H1 (cell line): ENCODE data around the gene COQ9. TPM values are rescaled to one million over a fixed set of nuclear protein-coding genes. Genes with fewer than 3 reads are reported as not detected.

ENCODE experiments used
- CTCF ChIA-PET: fragments of 300-600 bp; sonication (Branson Sonifier 250); formaldehyde crosslinking; loops from one replicate; lab custom pipeline; 2021; ENCODE audit not compliant: partially characterized antibody; lab: Charles Lee
- POLR2A ChIA-PET: fragments of 300-600 bp; sonication (Branson Sonifier 250); formaldehyde crosslinking; loops from one replicate; lab custom pipeline; 2021; ENCODE audit warnings: inconsistent platforms; ENCODE audit not compliant: partially characterized antibody; lab: Charles Lee
- DNase-seq, 2 experiments: peaks; one replicate each; pipeline versions ENCODE4 v3.0.0 to v3.0.0-alpha.2; 2010 to 2022; ENCODE audit warnings: low spot score in 2 of 2, low read depth in 1 of 2, mixed read lengths in 1 of 2
- FAIRE-seq: peaks from 2 replicates; lab custom pipeline; 2011; peaks lifted over from hg19 to GRCh38; lab: Jason Lieb, UNC
- H2AFZ ChIP-seq: 2 replicates; pipeline ENCODE4 v1.8.1; 2012; ENCODE audit warnings: low read length, inconsistent platforms
- H2AK5ac ChIP-seq: 2 replicates; pipeline ENCODE4 v1.6.1; 2013; ENCODE audit warnings: low read depth, low read length
- H2BK120ac ChIP-seq: replicated peaks from 2 replicates; pipeline ENCODE3; 2013; ENCODE audit warnings: low read depth, low read length, inconsistent platforms
- H2BK12ac ChIP-seq: 2 replicates; pipeline ENCODE4 v1.6.1; 2013; ENCODE audit warnings: low read depth, low read length
- H2BK15ac ChIP-seq: 2 replicates; pipeline ENCODE4 v1.6.1; 2013; ENCODE audit warnings: low read length
- H2BK20ac ChIP-seq: 2 replicates; pipeline ENCODE4 v1.6.1; 2013; ENCODE audit warnings: low read length
- H2BK5ac ChIP-seq: 2 replicates; pipeline ENCODE4 v1.6.1; 2013; ENCODE audit warnings: low read depth, low read length
- H3K14ac ChIP-seq: 2 replicates; pipeline ENCODE4 v1.6.1; 2013; ENCODE audit warnings: inconsistent platforms; ENCODE audit not compliant: insufficient read length
- H3K18ac ChIP-seq: 2 replicates; pipeline ENCODE4 v1.6.1; 2013; ENCODE audit warnings: low read length; ENCODE audit errors: extremely low read depth
- H3K23ac ChIP-seq: 2 replicates; pipeline ENCODE4 v1.6.1; 2013; ENCODE audit warnings: inconsistent platforms; ENCODE audit not compliant: insufficient read length
- H3K23me2 ChIP-seq: 2 replicates; pipeline ENCODE4 v1.6.1; 2013; ENCODE audit warnings: low read depth, low read length
- H3K27ac ChIP-seq: 2 replicates; pipeline ENCODE4 v1.6.1; 2011; ENCODE audit warnings: low read depth, low read length, inconsistent platforms
- H3K27me3 ChIP-seq, 4 experiments: replicated peaks in 1 of 4; 1 replicate in 1 of 4; 2 replicates in 3 of 4; pipeline versions ENCODE4 v1.6.1 to v1.8.1; 2011 to 2013; ENCODE audit warnings: low read length in 3 of 4, mild to moderate bottlenecking in 3 of 4, inconsistent platforms in 2 of 4, mixed read lengths in 2 of 4, moderate library complexity in 1 of 4; ENCODE audit not compliant: control insufficient read depth in 3 of 4, insufficient read depth in 3 of 4; ENCODE audit errors: extremely low read depth in 1 of 4
- H3K36me3 ChIP-seq, 4 experiments: 2 replicates each; pipeline versions ENCODE4 v1.6.1 to v1.8.1; 2011 to 2013; ENCODE audit warnings: mild to moderate bottlenecking in 4 of 4, low read length in 3 of 4, moderate library complexity in 2 of 4, control low read depth in 1 of 4, inconsistent platforms in 1 of 4; ENCODE audit not compliant: insufficient read depth in 4 of 4, control insufficient read depth in 2 of 4
- H3K4ac ChIP-seq: replicated peaks from 2 replicates; pipeline ENCODE3; 2013; ENCODE audit warnings: low read length, low read depth, mixed read lengths, inconsistent platforms; ENCODE audit not compliant: insufficient read length
- H3K4me1 ChIP-seq, 4 experiments: replicated peaks in 1 of 4; 1 replicate in 1 of 4; 2 replicates in 3 of 4; pipeline versions ENCODE4 v1.6.1 to v1.8.1; 2011 to 2013; ENCODE audit warnings: low read length in 3 of 4, inconsistent platforms in 2 of 4, mixed read lengths in 1 of 4; ENCODE audit not compliant: insufficient read depth in 4 of 4, control insufficient read depth in 3 of 4
- H3K4me2 ChIP-seq, 2 experiments: 2 replicates each; pipeline versions ENCODE4 v1.6.1 to v1.8.1; 2011 to 2013; ENCODE audit warnings: low read depth in 2 of 2, low read length in 2 of 2, control low read depth in 1 of 2, inconsistent platforms in 1 of 2, mild to moderate bottlenecking in 1 of 2; ENCODE audit not compliant: insufficient read depth in 1 of 2
- H3K4me3 ChIP-seq, 4 experiments: fragments of 200-600, 300-600 bp in 1 of 4; sonication (generic), shearing (Covaris generic), sonication (Bioruptor Twin) in 1 of 4; 2 replicates each; pipeline versions ENCODE4 v1.5.1 to v1.8.1; 2011 to 2016; ENCODE audit warnings: low read length in 4 of 4, low read depth in 3 of 4, control low read depth in 2 of 4, inconsistent platforms in 2 of 4, mild to moderate bottlenecking in 2 of 4, mixed read lengths in 1 of 4, moderate library complexity in 1 of 4; ENCODE audit not compliant: insufficient read depth in 2 of 4; ENCODE audit errors: extremely low read depth in 1 of 4
- H3K56ac ChIP-seq: replicated peaks from 2 replicates; pipeline ENCODE3; 2013; ENCODE audit warnings: low read depth, mild to moderate bottlenecking, mixed read lengths, low read length, inconsistent platforms; ENCODE audit not compliant: insufficient read length
- H3K79me1 ChIP-seq: 2 replicates; pipeline ENCODE4 v1.6.1; 2013; ENCODE audit warnings: low read depth, low read length, control low read depth
- H3K79me2 ChIP-seq, 2 experiments: 2 replicates each; pipeline versions ENCODE4 v1.6.1 to v1.8.1; 2012 to 2013; ENCODE audit warnings: low read length in 2 of 2, mild to moderate bottlenecking in 2 of 2, inconsistent platforms in 1 of 2; ENCODE audit not compliant: insufficient read depth in 2 of 2, control insufficient read depth in 1 of 2
- H3K9ac ChIP-seq, 4 experiments: replicated peaks in 1 of 4; 1 replicate in 1 of 4; 2 replicates in 3 of 4; pipeline versions ENCODE4 v1.6.1 to v1.8.1; 2011 to 2013; ENCODE audit warnings: low read depth in 3 of 4, low read length in 3 of 4, control low read depth in 2 of 4, mild to moderate bottlenecking in 2 of 4, moderate library complexity in 2 of 4, inconsistent platforms in 1 of 4; ENCODE audit errors: extremely low read depth in 1 of 4
- H3K9me3 ChIP-seq, 2 experiments: 2 replicates each; pipeline versions ENCODE4 v1.6.1 to v1.8.1; 2012 to 2013; ENCODE audit warnings: mild to moderate bottlenecking in 2 of 2, moderate library complexity in 2 of 2, control low read depth in 1 of 2, inconsistent platforms in 1 of 2, low read depth in 1 of 2, low read length in 1 of 2, mixed read lengths in 1 of 2; ENCODE audit not compliant: insufficient read depth in 2 of 2
- H4K20me1 ChIP-seq, 2 experiments: replicated peaks in 1 of 2; 2 replicates each; pipeline versions ENCODE3 to v1.8.1; 2011 to 2013; ENCODE audit warnings: inconsistent platforms in 2 of 2, low read length in 2 of 2, mild to moderate bottlenecking in 1 of 2; ENCODE audit not compliant: insufficient read depth in 2 of 2, control insufficient read depth in 1 of 2
- H4K5ac ChIP-seq: 2 replicates; pipeline ENCODE4 v1.6.1; 2013; ENCODE audit warnings: low read length, low read depth, mixed read lengths, inconsistent platforms; ENCODE audit not compliant: insufficient read length
- H4K8ac ChIP-seq: 2 replicates; pipeline ENCODE4 v1.8.0; 2013; ENCODE audit warnings: mild to moderate bottlenecking, moderate library complexity, low read length, inconsistent platforms; ENCODE audit not compliant: insufficient read depth; ENCODE audit errors: extremely low read depth
- H4K91ac ChIP-seq: replicated peaks from 2 replicates; pipeline ENCODE3; 2013; ENCODE audit warnings: low read length, mixed read lengths, inconsistent platforms; ENCODE audit not compliant: insufficient read length
- CHD2 ChIP-seq: IDR thresholded peaks from 2 replicates; pipeline ENCODE4 v1.6.1; 2012; ENCODE audit warnings: low read length, improper control_type of control experiment
- JUND ChIP-seq: IDR thresholded peaks from 2 replicates; pipeline ENCODE4 v1.6.1; 2011; ENCODE audit warnings: mild to moderate bottlenecking, improper control_type of control experiment, low read length
- POLR2A ChIP-seq, 2 experiments: IDR thresholded peaks; 1 replicate in 1 of 2; 2 replicates in 1 of 2; pipeline ENCODE4 v1.6.1; 2011; ENCODE audit warnings: low read depth in 2 of 2, low read length in 2 of 2, mild to moderate bottlenecking in 2 of 2; ENCODE audit errors: control extremely low read depth in 1 of 2
- SRF ChIP-seq: IDR thresholded peaks from 2 replicates; pipeline ENCODE4 v1.6.1; 2011; ENCODE audit warnings: mild to moderate bottlenecking, low read depth, low read length, moderate library complexity
- SUZ12 ChIP-seq: fragments of 200-600 bp; sonication (generic); IDR thresholded peaks from 2 replicates; pipeline ENCODE4 v1.6.1; 2012; ENCODE audit warnings: mild to moderate bottlenecking, inconsistent platforms, low read length, moderate library complexity, mixed read lengths
- WGBS, 2 experiments: shearing (Covaris generic) in 1 of 2; methylation state at CpG; one replicate each; pipeline versions ENCODE4 v1.1.6 to v1.1.7; 2013 to 2015; ENCODE audit warnings: low lambda C conversion rate in 2 of 2, mixed read lengths in 2 of 2, inconsistent platforms in 1 of 2, low coverage in 1 of 2, missing lambda C conversion rate in 1 of 2; ENCODE audit not compliant: insufficient replicate concordance in 2 of 2, insufficient coverage in 1 of 2, insufficient read length in 1 of 2; ENCODE audit errors: extremely low coverage in 1 of 2, missing lambda C conversion rate in 1 of 2; 5-methylcytosine and 5-hydroxymethylcytosine counted together
- polyA plus RNA-seq, 7 experiments: library from polyadenylated mRNA; depleted of rRNA in 3 of 7; stranded (reverse) in 5 of 7; unstranded in 2 of 7; fragments of >200 nt in 5 of 7; fragments of 200-250 nt in 2 of 7; gene quantifications; 1 replicate in 5 of 7; 2 replicates in 1 of 7; 4 replicates in 1 of 7; pipeline versions ENCODE4 v1.2.1 to v1.2.3, GENCODE V29; 2011 to 2013; ENCODE audit warnings: missing spikeins in 2 of 7, mixed read lengths in 2 of 7
- total RNA-seq: library from RNA; stranded (reverse); fragmentation: NEBNext Ultra II Directional; extraction: Animal tissue kit (Norgen Biotek cat#: 25700); gene quantifications from 2 replicates; pipeline ENCODE4 v1.2.1, GENCODE V29; 2021

The COQ9 gene
- total and polyA plus RNA-seq, 2 of the 8 experiments (the other 6 are each of a cell fraction or from before 2014, with no cell fraction given), result 33.3 to 60.3 TPM

- Histone ChIP-seq H3K4me3 (no peak overlapping the region), H3K18ac (no peak overlapping the region), H2BK120ac (no peak overlapping the region), H3K79me2 (no peaks in the 10 kb centered on the region), H4K20me1 (no peaks in the 10 kb centered on the region), H3K27me3 (peaks cover 0 to 12% (median 4%) of the 10 kb centered on the region in 4 experiments; a peak in 4 of 7 replicates), H3K4ac (no peak overlapping the region), H3K14ac (no peak overlapping the region), H3K9ac (no peak overlapping the region), H2BK20ac (no peak overlapping the region), H2BK5ac (no peak overlapping the region), H3K9me3 (peaks cover 3 to 4% of the 10 kb centered on the region in 2 experiments; a peak in 1 of 4 replicates), H3K56ac (no peak overlapping the region), H4K8ac (peak overlapping the region; percentile 29), H3K36me3 (no peaks in the 10 kb centered on the region), H2AFZ (no peak overlapping the region), H3K23me2 (peaks cover 10% of the 10 kb centered on the region; the same call in 1 of the 2 replicates), H3K23ac (no peak overlapping the region), H3K27ac (no peak overlapping the region), H3K4me1 (peaks cover 0 to 22% (median 11%) of the 10 kb centered on the region in 4 experiments; a peak in 6 of 7 replicates), H4K5ac (no peak overlapping the region), H3K4me2 (no peak overlapping the region; a peak in 1 of 4 replicates), H2AK5ac (no peak overlapping the region), H2BK12ac (no peak overlapping the region), H4K91ac (no peak overlapping the region), H2BK15ac (no peak overlapping the region), H3K79me1 (no peaks in the 10 kb centered on the region)
- ChIA-PET CTCF (interaction anchor here (1.7 to 14.6 kb wide), 2 partner anchors 23 to 33 kb away, joined by 7 to 144 read pairs; partner anchors contain the start of gene POLR2C), POLR2A (interaction anchor here (0.8 to 1.8 kb wide), 5 partner anchors 10 to 53 kb away, joined by 3 to 6 read pairs (median 4); no protein-coding TSS in a partner anchor)
- TF ChIP-seq POLR2A (IDR thresholded peaks at IDR 0.05; ENCODE audit: control extremely low read depth in 1 of 2, low read depth in 2 of 2, low read length in 2 of 2), result no peak
- TF ChIP-seq SRF, result no peak
- no peak for TF ChIP-seq JUND
- no peak for TF ChIP-seq CHD2
- no peak for TF ChIP-seq SUZ12
- FAIRE-seq, result no peak
- whole genome bisulfite sequencing, 2 experiments, result 89% methylated on average over 8 of the region's 8 CpGs; no CpG with 5 or more reads in 1 of the 2 experiments
- DNase-seq, result no peak
These were observed 37.3 kb downstream of the COQ9 start for GRCh38 chr16:57484515-57485005.
